H9 (cell line): Measurements from ENCODE around the gene TPD52L1. TPM values are rescaled to one million over a fixed set of nuclear protein-coding genes. Genes with fewer than 3 reads are reported as not detected.

ENCODE experiments used
- DNase-seq: peaks from one replicate; pipeline ENCODE4 v3.0.0-alpha.2; 2017
- H2AFZ ChIP-seq: one replicate; pipeline ENCODE4 v1.6.1; 2013; ENCODE audit warnings: mild to moderate bottlenecking, low read length, control low read depth, moderate library complexity
- H2AK5ac ChIP-seq: 2 replicates; pipeline ENCODE4 v1.6.1; 2013; ENCODE audit warnings: low read length, control low read depth, mixed read lengths; ENCODE audit not compliant: insufficient read length
- H2BK120ac ChIP-seq: one replicate; pipeline ENCODE4 v1.6.1; 2013; ENCODE audit warnings: low read depth, mild to moderate bottlenecking, low read length, control low read depth, inconsistent platforms; ENCODE audit not compliant: poor library complexity, severe bottlenecking
- H2BK12ac ChIP-seq: 2 replicates; pipeline ENCODE4 v1.6.1; 2013; ENCODE audit warnings: low read length, control low read depth, mixed read lengths, low read depth; ENCODE audit not compliant: insufficient read length
- H2BK15ac ChIP-seq: 2 replicates; pipeline ENCODE4 v1.6.1; 2013; ENCODE audit warnings: low read depth, low read length, control low read depth
- H2BK20ac ChIP-seq: one replicate; pipeline ENCODE4 v1.6.1; 2013; ENCODE audit warnings: low read depth, mild to moderate bottlenecking, low read length, control low read depth, inconsistent platforms; ENCODE audit not compliant: poor library complexity, severe bottlenecking
- H2BK5ac ChIP-seq: 2 replicates; pipeline ENCODE4 v1.6.1; 2013; ENCODE audit warnings: low read length, control low read depth, mixed read lengths; ENCODE audit not compliant: insufficient read length
- H3K14ac ChIP-seq: 2 replicates; pipeline ENCODE4 v1.6.1; 2013; ENCODE audit warnings: low read length, control low read depth; ENCODE audit not compliant: insufficient read depth
- H3K18ac ChIP-seq: 2 replicates; pipeline ENCODE4 v1.6.1; 2013; ENCODE audit warnings: low read depth, mild to moderate bottlenecking, mixed read lengths, low read length, control low read depth; ENCODE audit not compliant: insufficient read length
- H3K23ac ChIP-seq: 2 replicates; pipeline ENCODE4 v1.6.1; 2013; ENCODE audit warnings: low read length, control low read depth, mixed read lengths, low read depth; ENCODE audit not compliant: insufficient read length
- H3K23me2 ChIP-seq: 2 replicates; pipeline ENCODE4 v1.6.1; 2013; ENCODE audit warnings: low read depth, mild to moderate bottlenecking, mixed read lengths, low read length, control low read depth; ENCODE audit not compliant: insufficient read length, poor library complexity, severe bottlenecking
- H3K27ac ChIP-seq: 2 replicates; pipeline ENCODE4 v1.5.1; 2013; ENCODE audit warnings: low read length, control low read depth, mixed read lengths, low read depth; ENCODE audit not compliant: insufficient read length
- H3K27me3 ChIP-seq: 2 replicates; pipeline ENCODE4 v1.6.1; 2013; ENCODE audit warnings: low read length, control low read depth, inconsistent platforms; ENCODE audit not compliant: insufficient read depth
- H3K4ac ChIP-seq: 2 replicates; pipeline ENCODE4 v1.6.1; 2013; ENCODE audit warnings: low read depth, mild to moderate bottlenecking, control low read depth, inconsistent platforms, low read length, moderate library complexity
- H3K4me1 ChIP-seq: 2 replicates; pipeline ENCODE4 v1.6.1; 2013; ENCODE audit warnings: low read length, control low read depth, inconsistent platforms; ENCODE audit not compliant: insufficient read depth
- H3K4me2 ChIP-seq: 2 replicates; pipeline ENCODE4 v1.6.1; 2013; ENCODE audit warnings: low read length, control low read depth, mixed read lengths; ENCODE audit not compliant: insufficient read length, insufficient read depth
- H3K56ac ChIP-seq: 2 replicates; pipeline ENCODE4 v1.6.1; 2013; ENCODE audit warnings: low read depth, mild to moderate bottlenecking, mixed read lengths, low read length, control low read depth; ENCODE audit not compliant: insufficient read length
- H3K79me1 ChIP-seq: 2 replicates; pipeline ENCODE4 v1.6.1; 2013; ENCODE audit warnings: low read depth, mild to moderate bottlenecking, moderate library complexity, low read length, control low read depth, inconsistent platforms; ENCODE audit not compliant: insufficient read depth, poor library complexity, severe bottlenecking
- H3K79me2 ChIP-seq: 2 replicates; pipeline ENCODE4 v1.6.1; 2013; ENCODE audit warnings: low read length, control low read depth, inconsistent platforms; ENCODE audit not compliant: insufficient read depth
- H3K9ac ChIP-seq: 2 replicates; pipeline ENCODE4 v1.6.1; 2013; ENCODE audit warnings: low read length, control low read depth, mixed read lengths; ENCODE audit not compliant: insufficient read length; ENCODE audit errors: extremely low read depth
- H3K9me3 ChIP-seq: one replicate; pipeline ENCODE4 v1.6.1; 2013; ENCODE audit warnings: low read depth, low read length, inconsistent platforms; ENCODE audit not compliant: control insufficient read depth
- H3T11ph ChIP-seq: one replicate; pipeline ENCODE4 v1.6.1; 2013; ENCODE audit warnings: mild to moderate bottlenecking, low read length, control low read depth, inconsistent platforms
- H4K20me1 ChIP-seq: one replicate; pipeline ENCODE4 v1.6.1; 2013; ENCODE audit not compliant: control insufficient read depth, insufficient read length, insufficient read depth
- H4K5ac ChIP-seq: 2 replicates; pipeline ENCODE4 v1.6.1; 2013; ENCODE audit warnings: low read depth, mild to moderate bottlenecking, mixed read lengths, low read length, control low read depth; ENCODE audit not compliant: insufficient read length
- H4K8ac ChIP-seq: replicated peaks from 2 replicates; pipeline ENCODE4 v1.6.1; 2013; ENCODE audit warnings: low read length, control low read depth, mixed read lengths, low read depth; ENCODE audit not compliant: insufficient read length
- H4K91ac ChIP-seq: 2 replicates; pipeline ENCODE4 v1.6.1; 2013; ENCODE audit warnings: low read depth, mild to moderate bottlenecking, moderate library complexity, mixed read lengths, low read length, control low read depth; ENCODE audit not compliant: insufficient read length
- H3K27ac Mint-ChIP-seq, 3 experiments: 2 replicates in 2 of 3; 3 replicates in 1 of 3; pipeline ENCODE4 v1.8.0; 2020 to 2021; ENCODE audit warnings: mixed read lengths in 3 of 3, mild to moderate bottlenecking in 1 of 3, moderate library complexity in 1 of 3
- H3K27me3 Mint-ChIP-seq: 2 replicates; pipeline ENCODE4 v1.8.0; 2021; ENCODE audit warnings: low read depth, mild to moderate bottlenecking, moderate library complexity, mixed read lengths
- H3K36me3 Mint-ChIP-seq, 3 experiments: 2 replicates in 2 of 3; 3 replicates in 1 of 3; pipeline ENCODE4 v1.8.0; 2020 to 2021; ENCODE audit warnings: low read depth in 3 of 3, mixed read lengths in 3 of 3; ENCODE audit not compliant: insufficient read depth in 1 of 3
- H3K4me1 Mint-ChIP-seq, 2 experiments: 2 replicates each; pipeline ENCODE4 v1.8.0; 2020; ENCODE audit warnings: mixed read lengths in 2 of 2
- H3K4me3 Mint-ChIP-seq, 2 experiments: 2 replicates in 1 of 2; 3 replicates in 1 of 2; pipeline ENCODE4 v1.8.0; 2020 to 2021; ENCODE audit warnings: mild to moderate bottlenecking in 2 of 2, mixed read lengths in 2 of 2, moderate library complexity in 1 of 2
- H3K9me3 Mint-ChIP-seq, 2 experiments: 2 replicates in 1 of 2; 3 replicates in 1 of 2; pipeline ENCODE4 v1.8.0; 2020; ENCODE audit warnings: mild to moderate bottlenecking in 2 of 2, mixed read lengths in 2 of 2, moderate library complexity in 1 of 2
- CTCF ChIP-seq: fragments of 200-600 bp; sonication (generic); conservative IDR thresholded peaks from 3 replicates; pipeline ENCODE4 v1.8.0; 2021; ENCODE audit warnings: antibody characterized with exemption, mild to moderate bottlenecking
- WGBS: extraction: QIAGEN DNeasy Blood & Tissue Kit; methylation state at CpG from one replicate; pipeline ENCODE4 v1.1.7; 2013; ENCODE audit warnings: missing lambda C conversion rate, low lambda C conversion rate, mixed read lengths; ENCODE audit not compliant: insufficient read length; ENCODE audit errors: extremely low coverage; 5-methylcytosine and 5-hydroxymethylcytosine counted together
- total RNA-seq: library from RNA; stranded (reverse); gene quantifications from 2 replicates; pipeline ENCODE4 v1.2.1, GENCODE V29; 2021

Gene TPD52L1
- total RNA-seq, 1 experiment from 2014 or later: 6.6 TPM

- Histone ChIP-seq H3T11ph (no peak overlapping the region), H2BK5ac (no peak overlapping the region), H2BK20ac (no peak overlapping the region), H2BK120ac (no peak overlapping the region), H2AK5ac (no peak overlapping the region), H4K20me1 (no peaks in the 10 kb centered on the region), H3K4ac (no peak overlapping the region), H4K5ac (no peak overlapping the region), H3K9ac (no peak overlapping the region), H3K14ac (no peak overlapping the region), H2BK15ac (no peak overlapping the region), H3K4me2 (no peak overlapping the region), H3K27me3 (no peaks in the 10 kb centered on the region), H3K27ac (no peak overlapping the region), H3K23ac (no peak overlapping the region), H3K4me1 (no peaks in the 10 kb centered on the region), H3K9me3 (no peaks in the 10 kb centered on the region), H3K23me2 (no peaks in the 10 kb centered on the region), H3K79me1 (no peaks in the 10 kb centered on the region), H3K56ac (no peak overlapping the region), H2BK12ac (no peak overlapping the region), H3K79me2 (no peaks in the 10 kb centered on the region), H4K8ac (no peak overlapping the region), H2AFZ (no peak overlapping the region), H3K18ac (no peak overlapping the region), H4K91ac (no peak overlapping the region)
- H3K9me3 Mint-ChIP-seq: peaks cover 6 to 14% of the 10 kb centered on the region in 2 experiments; a peak in 4 of 5 replicates
- no peak for TF ChIP-seq CTCF
- DNase-seq: no peak
- H3K4me1 Mint-ChIP-seq: peaks cover 0 to 4% of the 10 kb centered on the region in 2 experiments; a peak in 2 of 4 replicates
- H3K27me3 Mint-ChIP-seq: 0 out of 2 replicates have a peak, but pooled peaks cover 4% of the 10 kb centered on the region
- no peak overlapping the region for H3K4me3 Mint-ChIP-seq
- H3K36me3 Mint-ChIP-seq: peaks cover 0 to 2% (median 0%) of the 10 kb centered on the region in 3 experiments; a peak in 1 of 7 replicates
- H3K27ac Mint-ChIP-seq: no peak overlapping the region
- WGBS: no CpG with 5 or more reads among the region's 1 CpG
Measured at GRCh38 chr6:125144822-125145221, 8.8 kb upstream of the TPD52L1 start.
